ENCODE results near the gene UHRF2.
A peak's percentile ranks its signal among the peaks of the same experiment; 100 is the strongest.
"Not testable (repeated sequence)": the region's sequence is repeated elsewhere in the genome, so short reads cannot be mapped to it uniquely, and the experiment has no call there.

UHRF2 gene

DNA sequence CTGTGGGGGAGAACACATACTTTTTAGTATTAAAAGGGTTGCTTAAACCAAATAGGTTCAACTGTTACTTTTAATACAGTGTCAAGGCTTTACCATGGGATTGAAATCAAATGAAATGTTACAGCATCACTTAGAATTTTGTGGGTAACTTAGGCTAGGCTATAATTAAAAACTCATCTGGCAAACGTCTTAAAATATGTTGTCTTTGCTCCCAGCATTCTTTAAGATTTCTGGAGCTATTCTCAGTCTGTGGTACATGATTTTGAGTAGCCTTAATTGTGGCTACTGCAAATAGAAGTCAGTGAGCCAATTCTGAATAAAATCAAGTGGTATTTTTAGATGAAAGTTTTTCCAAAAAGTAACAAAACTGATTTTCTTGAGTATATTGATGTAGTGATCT, 30.7 kb downstream of the UHRF2 start:
- Histone ChIP-seq H3K4me1 (peaks cover 7% of the 10 kb centered on the region), H3K27me3 (ENCODE audit: low read depth) (no peaks in the 10 kb centered on the region), H3K9me3 (no peaks in the 10 kb centered on the region), H3K4me3 (no peak overlapping the region), H3K36me3 (replicated peaks) (peaks cover 9% of the 10 kb centered on the region)
- in situ Hi-C loops (cut with MboI; ENCODE audit: low sequenced_read_pairs) = no loop called here
- no peak for DNase-seq (ENCODE audit: low spot score in 2 of 2)

DNA sequence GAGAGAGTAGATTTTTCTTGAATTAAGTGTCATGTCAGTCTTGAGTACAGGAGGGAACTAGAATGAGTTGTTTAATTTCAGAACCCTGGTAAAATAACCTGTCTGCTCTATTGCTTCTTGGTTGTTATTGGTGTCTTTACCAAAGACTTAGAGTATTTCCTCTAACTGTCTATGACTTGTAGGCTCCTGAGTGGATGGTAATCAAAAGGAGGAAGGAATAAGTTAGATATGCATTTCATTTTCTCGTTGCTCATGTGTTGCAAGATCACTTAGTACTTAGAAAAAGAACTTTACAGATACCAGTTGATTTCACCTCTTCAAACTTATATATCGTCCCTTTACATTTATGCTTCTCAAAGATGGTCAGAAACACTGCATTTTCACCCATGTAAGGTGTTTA, 31.1 kb downstream of the UHRF2 start:
- H3K27me3 ChIP-seq (ENCODE audit: low read depth) = no peaks in the 10 kb centered on the region
- no peak overlapping the region for H3K4me3 ChIP-seq
- no peak for DNase-seq (ENCODE audit: low spot score in 2 of 2)
- H3K9me3 ChIP-seq = no peaks in the 10 kb centered on the region
- in situ Hi-C loops (cut with MboI; ENCODE audit: low sequenced_read_pairs) = no loop called here
- H3K36me3 ChIP-seq (replicated peaks) = peaks cover 9% of the 10 kb centered on the region
- peaks cover 7% of the 10 kb centered on the region for H3K4me1 ChIP-seq

DNA sequence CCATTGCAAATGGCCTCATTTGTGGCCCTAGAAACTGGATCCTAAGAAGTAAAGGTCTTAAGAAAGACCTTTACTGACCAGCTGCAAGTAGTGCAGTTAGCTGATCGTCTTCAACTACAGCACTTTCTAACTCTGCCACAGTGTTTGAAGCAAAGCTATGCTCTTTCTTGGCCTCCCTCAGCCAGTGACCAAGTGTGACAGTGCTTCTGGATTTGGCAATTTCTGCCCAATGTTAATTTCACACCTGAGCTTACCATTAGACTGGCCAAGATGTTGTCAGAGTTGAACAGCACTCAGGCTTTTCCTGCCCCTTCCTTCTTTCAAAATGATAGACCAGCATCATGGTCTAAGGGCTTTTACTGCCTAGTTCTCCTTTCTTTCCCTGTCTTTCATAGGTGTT, 36.1 kb downstream of the UHRF2 start:
- Histone ChIP-seq H3K4me3 (no peak overlapping the region), H3K4me1 (no peaks in the 10 kb centered on the region; the same call in 1 of the 2 replicates), H3K27me3 (ENCODE audit: low read depth) (no peaks in the 10 kb centered on the region), H3K9me3 (no peaks in the 10 kb centered on the region), H3K36me3 (replicated peaks) (peaks cover 3% of the 10 kb centered on the region)
- in situ Hi-C loops (cut with MboI; ENCODE audit: low sequenced_read_pairs) = no loop called here
- no peak for DNase-seq (ENCODE audit: low spot score in 2 of 2)

DNA sequence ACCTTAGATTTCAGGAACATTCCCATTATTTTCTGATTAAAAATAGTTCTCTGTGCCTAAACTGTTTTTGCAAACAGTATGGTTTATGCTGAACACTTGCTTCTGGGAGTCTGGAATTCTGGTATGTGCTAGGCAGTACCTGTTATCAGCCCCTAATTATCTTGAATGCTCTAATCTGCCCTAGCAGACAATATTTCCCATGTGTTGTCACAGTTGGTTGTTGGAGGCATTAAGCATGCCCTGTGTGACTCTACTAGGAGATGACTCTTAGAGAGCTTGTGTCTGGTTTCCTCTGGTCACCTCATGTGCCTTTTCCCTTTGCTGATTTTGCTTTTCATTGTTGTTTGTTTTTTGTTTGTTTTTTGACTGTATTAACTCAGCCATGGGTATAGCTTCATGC, 36.6 kb downstream of the UHRF2 start:
- H3K36me3 ChIP-seq (replicated peaks) = peaks cover 3% of the 10 kb centered on the region
- no peak for DNase-seq (ENCODE audit: low spot score in 2 of 2)
- no peaks in the 10 kb centered on the region; the same call in 1 of the 2 replicates for H3K4me1 ChIP-seq
- H3K4me3 ChIP-seq = no peak overlapping the region
- in situ Hi-C loops (cut with MboI; ENCODE audit: low sequenced_read_pairs) = no loop called here
- no peaks in the 10 kb centered on the region for H3K9me3 ChIP-seq
- H3K27me3 ChIP-seq (ENCODE audit: low read depth) = no peaks in the 10 kb centered on the region

DNA sequence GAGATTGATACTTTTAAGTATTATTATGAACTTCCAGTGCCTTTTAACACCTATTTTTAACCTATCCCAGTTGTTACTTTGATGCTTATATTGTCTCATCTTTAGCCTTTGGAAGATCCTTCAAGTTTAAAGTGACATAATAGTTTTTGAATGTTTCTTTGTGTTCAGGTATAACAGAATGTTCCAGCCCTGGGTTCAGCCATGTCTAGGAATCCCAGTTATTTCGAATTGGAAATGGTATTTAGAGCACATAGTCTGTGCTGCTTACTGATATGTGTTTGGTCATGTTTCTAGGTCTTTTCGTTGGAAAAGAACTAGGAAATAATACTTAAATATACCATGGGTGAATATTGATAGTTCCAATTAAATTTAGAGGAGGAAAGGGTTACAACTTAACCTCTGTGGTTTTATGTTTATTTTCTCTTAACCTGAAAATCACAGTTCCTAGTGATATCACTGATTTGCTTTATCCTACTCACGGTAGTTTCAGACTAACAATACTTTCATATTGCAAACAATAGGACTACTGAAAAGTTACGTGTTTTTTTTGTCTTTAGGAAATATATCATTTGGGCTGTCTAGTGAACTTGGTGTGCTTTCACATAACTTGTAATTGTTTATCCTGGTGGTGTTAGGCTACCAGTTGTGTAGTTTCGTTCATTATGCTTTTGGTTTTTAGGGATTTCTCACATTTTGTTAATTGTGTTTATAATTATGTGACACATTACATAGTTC, 37.8 kb downstream of the UHRF2 start:
- no peak for DNase-seq (ENCODE audit: low spot score in 2 of 2)
- Histone ChIP-seq H3K27me3 (ENCODE audit: low read depth) (no peaks in the 10 kb centered on the region), H3K4me3 (no peak overlapping the region), H3K4me1 (no peaks in the 10 kb centered on the region; the same call in 1 of the 2 replicates), H3K9me3 (no peaks in the 10 kb centered on the region), H3K36me3 (replicated peaks) (peaks cover 3% of the 10 kb centered on the region)
- in situ Hi-C loops (cut with MboI; ENCODE audit: low sequenced_read_pairs) = no loop called here

DNA sequence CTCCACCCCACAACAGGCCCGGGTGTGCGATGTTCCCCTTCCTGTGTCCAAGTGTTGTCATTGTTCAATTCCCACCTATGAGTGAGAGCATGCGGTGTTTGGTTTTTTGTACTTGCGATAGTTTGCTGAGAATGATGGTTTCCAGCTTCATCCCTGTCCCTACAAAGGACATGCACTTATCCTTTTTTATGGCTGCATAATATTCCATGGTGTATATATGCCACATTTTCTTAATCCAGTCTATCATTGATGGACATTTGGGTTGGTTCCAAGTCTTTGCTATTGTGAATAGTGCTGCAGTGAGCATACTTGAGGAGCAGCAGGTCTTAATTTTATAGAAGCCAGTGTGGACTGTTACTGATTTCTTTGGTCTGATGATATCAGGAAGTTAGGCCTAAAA, 42.3 kb downstream of the UHRF2 start:
- DNase-seq (ENCODE audit: low spot score in 2 of 2); in situ Hi-C loops (cut with MboI; ENCODE audit: low sequenced_read_pairs); H3K36me3 ChIP-seq (replicated peaks); H3K9me3 ChIP-seq; H3K27me3 ChIP-seq (ENCODE audit: low read depth); H3K4me1 ChIP-seq; H3K4me3 ChIP-seq: not testable (repeated sequence)

DNA sequence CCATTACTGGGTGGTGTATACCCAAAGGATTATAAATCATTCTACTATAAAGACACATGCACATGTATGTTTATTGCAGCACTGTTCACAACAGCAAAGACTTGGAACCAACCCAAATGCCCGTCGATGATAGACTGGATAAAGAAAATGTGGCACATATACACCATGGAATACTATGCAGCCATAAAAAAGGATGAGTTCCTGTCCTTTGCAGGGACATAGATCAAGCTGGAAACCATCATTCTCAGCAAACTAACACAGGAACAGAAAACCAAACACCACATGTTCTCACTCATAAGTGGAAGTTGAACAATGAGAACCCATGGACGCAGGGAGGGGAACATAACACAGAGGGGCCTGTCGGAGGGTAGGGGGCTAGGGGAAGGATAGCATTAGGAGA, 45.7 kb downstream of the UHRF2 start:
- DNase-seq (ENCODE audit: low spot score in 2 of 2); in situ Hi-C loops (cut with MboI; ENCODE audit: low sequenced_read_pairs); H3K9me3 ChIP-seq; H3K4me1 ChIP-seq; H3K4me3 ChIP-seq; H3K27me3 ChIP-seq (ENCODE audit: low read depth); H3K36me3 ChIP-seq (replicated peaks): not testable (repeated sequence)

DNA sequence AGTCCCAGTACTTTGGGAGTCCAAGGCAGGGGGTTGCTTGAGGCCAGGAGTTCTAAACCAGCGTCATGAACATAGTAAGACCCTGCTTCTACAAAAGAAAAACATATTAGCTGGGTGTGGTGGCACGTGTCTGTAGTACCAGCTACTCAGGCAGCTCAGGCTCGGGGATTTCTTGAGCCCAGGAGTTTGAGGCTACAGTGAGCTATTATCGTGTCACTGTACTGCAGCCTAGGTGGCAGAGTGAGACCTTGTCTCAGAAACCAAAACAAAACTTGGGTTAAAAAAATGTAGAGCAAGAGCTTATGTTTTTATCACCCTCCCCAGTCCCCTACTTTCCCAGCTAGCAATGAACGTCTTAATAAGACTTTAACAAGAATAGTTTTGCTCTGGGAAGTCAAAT, 46.7 kb downstream of the UHRF2 start:
- Histone ChIP-seq H3K9me3 (no peaks in the 10 kb centered on the region), H3K27me3 (ENCODE audit: low read depth) (no peaks in the 10 kb centered on the region), H3K4me3 (no peak overlapping the region), H3K4me1 (peaks cover 10% of the 10 kb centered on the region), H3K36me3 (replicated peaks) (peaks cover 6% of the 10 kb centered on the region; the same call in 1 of the 2 replicates)
- DNase-seq (ENCODE audit: low spot score in 2 of 2) = no peak
- in situ Hi-C loops (cut with MboI; ENCODE audit: low sequenced_read_pairs) = no loop called here

DNA sequence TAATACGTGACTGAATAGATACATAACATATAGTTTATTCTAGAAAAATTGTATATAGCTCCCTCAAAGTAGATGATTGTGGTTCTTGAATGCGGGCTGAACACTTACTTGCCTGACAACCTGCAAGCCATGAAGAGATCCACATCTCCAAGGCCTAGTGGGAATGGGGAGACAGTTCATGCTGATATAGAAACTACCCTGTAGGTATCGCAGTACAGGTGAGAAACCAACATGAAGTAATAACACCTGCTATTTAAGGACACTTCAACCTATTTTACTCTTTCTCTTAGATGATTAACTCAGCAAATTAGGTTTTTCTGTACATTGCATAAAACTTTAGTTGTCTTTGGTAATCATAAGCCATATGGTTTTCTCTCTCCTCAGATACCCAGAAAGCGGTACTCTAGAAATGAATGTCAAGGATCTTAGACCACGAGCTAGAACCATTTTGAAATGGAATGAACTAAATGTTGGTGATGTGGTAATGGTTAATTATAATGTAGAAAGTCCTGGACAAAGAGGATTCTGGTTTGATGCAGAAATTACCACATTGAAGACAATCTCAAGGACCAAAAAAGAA, 47.3 kb downstream of the UHRF2 start:
- H3K4me1 ChIP-seq = peaks cover 14% of the 10 kb centered on the region
- DNase-seq (ENCODE audit: low spot score in 2 of 2) = no peak
- H3K9me3 ChIP-seq = no peaks in the 10 kb centered on the region
- H3K36me3 ChIP-seq (replicated peaks) = peaks cover 9% of the 10 kb centered on the region; the same call in 1 of the 2 replicates
- no peaks in the 10 kb centered on the region for H3K27me3 ChIP-seq (ENCODE audit: low read depth)
- no peak overlapping the region for H3K4me3 ChIP-seq
- in situ Hi-C loops (cut with MboI; ENCODE audit: low sequenced_read_pairs) = no loop called here

DNA sequence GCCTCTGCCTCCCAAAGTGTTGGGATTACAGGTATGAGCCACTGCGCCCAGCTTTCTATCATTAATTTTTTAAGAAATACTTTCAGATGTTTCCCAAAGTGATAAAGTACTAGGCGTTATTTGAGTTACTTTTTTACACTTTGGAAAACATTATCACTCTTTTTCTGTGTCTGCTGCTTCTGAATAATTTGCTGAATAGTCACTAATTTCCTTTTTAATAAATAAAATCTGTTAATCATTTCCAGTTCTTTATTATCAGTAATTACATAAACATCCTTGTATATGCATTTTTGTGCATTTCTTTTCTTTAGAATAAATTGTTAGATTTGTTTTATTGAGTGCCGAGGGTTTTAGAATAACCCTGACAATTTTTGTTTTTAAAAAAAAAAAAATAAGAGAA, 48.6 kb downstream of the UHRF2 start:
- DNase-seq (ENCODE audit: low spot score in 2 of 2) = no peak
- H3K36me3 ChIP-seq (replicated peaks) = peaks cover 9% of the 10 kb centered on the region; the same call in 1 of the 2 replicates
- peaks cover 17% of the 10 kb centered on the region for H3K4me1 ChIP-seq
- H3K9me3 ChIP-seq = no peaks in the 10 kb centered on the region
- no peaks in the 10 kb centered on the region for H3K27me3 ChIP-seq (ENCODE audit: low read depth)
- H3K4me3 ChIP-seq = no peak overlapping the region
- in situ Hi-C loops (cut with MboI; ENCODE audit: low sequenced_read_pairs) = no loop called here

DNA sequence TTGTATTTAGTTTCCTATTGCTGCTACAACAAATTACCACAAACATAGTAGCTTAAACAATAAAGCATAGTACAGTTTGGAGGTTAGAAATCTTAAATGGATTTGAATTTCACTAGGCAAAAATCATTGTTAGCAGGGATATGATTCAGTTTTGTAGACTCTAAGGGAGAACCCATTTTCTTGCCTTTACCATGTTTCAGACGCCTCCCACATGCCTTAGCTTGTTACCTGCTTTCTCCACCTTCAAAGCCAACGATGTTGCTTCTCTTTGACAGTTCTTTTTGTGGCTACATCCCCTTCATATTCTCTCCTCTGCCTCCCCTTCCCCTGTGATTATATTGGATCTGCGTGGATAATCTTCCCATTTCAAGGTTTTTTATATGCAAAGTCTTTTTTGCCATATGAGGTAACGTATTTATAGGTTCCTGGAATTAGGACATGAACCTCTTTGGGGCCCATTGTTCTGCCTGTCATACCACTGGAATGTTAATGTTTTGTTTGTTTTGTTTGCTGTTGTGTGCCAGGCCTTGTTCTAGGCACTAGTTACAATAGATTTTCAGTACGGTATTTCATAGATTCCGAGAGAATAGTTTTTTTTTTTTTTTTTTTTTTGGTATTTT, 54.1 kb downstream of the UHRF2 start:
- no peak overlapping the region for H3K4me3 ChIP-seq
- H3K4me1 ChIP-seq = peaks cover 31% of the 10 kb centered on the region
- in situ Hi-C loops (cut with MboI; ENCODE audit: low sequenced_read_pairs) = no loop called here
- peaks cover 12% of the 10 kb centered on the region; the same call in 1 of the 2 replicates for H3K36me3 ChIP-seq (replicated peaks)
- H3K27me3 ChIP-seq (ENCODE audit: low read depth) = no peaks in the 10 kb centered on the region
- H3K9me3 ChIP-seq = no peaks in the 10 kb centered on the region
- peak; percentile 68 to 89 for DNase-seq (ENCODE audit: low spot score in 2 of 2)

DNA sequence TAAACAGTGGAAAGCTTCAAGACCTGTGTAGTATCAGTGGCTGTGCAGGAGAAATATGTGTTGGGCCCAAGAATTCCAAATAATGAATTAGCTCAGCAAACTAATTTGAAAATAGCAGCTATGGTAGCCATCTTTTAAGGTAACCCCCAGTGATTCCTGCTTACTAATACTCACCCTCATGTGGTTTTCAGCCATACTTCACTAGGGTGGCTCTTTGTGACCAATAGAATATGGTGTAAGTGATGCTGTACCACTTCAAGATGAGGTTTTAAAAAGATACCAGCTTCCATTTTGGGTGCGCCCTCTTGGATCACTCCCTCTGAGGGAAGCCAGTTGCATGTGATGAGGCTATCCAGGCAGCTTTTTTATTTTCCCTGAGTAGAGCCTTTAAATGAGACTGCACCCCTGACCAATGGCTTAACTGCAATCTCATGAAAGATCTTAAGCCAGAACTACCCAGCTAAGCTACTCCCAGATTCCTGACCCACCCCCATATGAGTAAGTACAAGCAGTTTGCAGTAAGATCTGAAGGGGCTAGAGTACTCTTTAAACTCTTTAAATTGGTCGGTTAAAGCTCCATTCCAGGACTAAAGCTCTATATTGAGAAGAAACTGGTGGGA, 58.3 kb downstream of the UHRF2 start:
- H3K9me3 ChIP-seq = no peaks in the 10 kb centered on the region
- no peaks in the 10 kb centered on the region for H3K27me3 ChIP-seq (ENCODE audit: low read depth)
- in situ Hi-C loops (cut with MboI; ENCODE audit: low sequenced_read_pairs) = no loop called here
- no peak overlapping the region for H3K4me3 ChIP-seq
- DNase-seq (ENCODE audit: low spot score in 2 of 2) = no peak
- peaks cover 13% of the 10 kb centered on the region for H3K36me3 ChIP-seq (replicated peaks)
- H3K4me1 ChIP-seq = peaks cover 21% of the 10 kb centered on the region

DNA sequence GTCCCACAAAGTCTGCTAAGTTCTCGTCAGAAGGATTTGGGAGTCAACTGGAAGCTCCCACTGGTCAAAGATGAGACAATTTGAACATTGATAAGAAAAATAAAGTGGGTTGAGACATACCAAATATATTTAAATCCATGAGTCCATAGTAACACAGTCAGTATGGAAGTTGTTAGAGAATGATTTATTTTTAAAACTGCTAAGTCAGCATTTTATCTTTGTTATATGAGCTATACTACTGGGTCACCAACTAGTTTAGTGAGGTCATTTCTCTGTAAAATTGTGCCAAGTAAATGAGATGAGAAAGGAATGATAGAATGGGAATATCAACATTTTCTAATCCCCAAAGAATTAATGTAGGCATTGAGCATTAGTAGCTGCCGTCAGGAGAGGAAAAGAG, 60.2 kb downstream of the UHRF2 start:
- H3K4me3 ChIP-seq = no peak overlapping the region
- in situ Hi-C loops (cut with MboI; ENCODE audit: low sequenced_read_pairs) = no loop called here
- H3K9me3 ChIP-seq = no peaks in the 10 kb centered on the region
- no peaks in the 10 kb centered on the region for H3K27me3 ChIP-seq (ENCODE audit: low read depth)
- no peak for DNase-seq (ENCODE audit: low spot score in 2 of 2)
- H3K36me3 ChIP-seq (replicated peaks) = peaks cover 18% of the 10 kb centered on the region
- peaks cover 6% of the 10 kb centered on the region; the same call in 1 of the 2 replicates for H3K4me1 ChIP-seq

DNA sequence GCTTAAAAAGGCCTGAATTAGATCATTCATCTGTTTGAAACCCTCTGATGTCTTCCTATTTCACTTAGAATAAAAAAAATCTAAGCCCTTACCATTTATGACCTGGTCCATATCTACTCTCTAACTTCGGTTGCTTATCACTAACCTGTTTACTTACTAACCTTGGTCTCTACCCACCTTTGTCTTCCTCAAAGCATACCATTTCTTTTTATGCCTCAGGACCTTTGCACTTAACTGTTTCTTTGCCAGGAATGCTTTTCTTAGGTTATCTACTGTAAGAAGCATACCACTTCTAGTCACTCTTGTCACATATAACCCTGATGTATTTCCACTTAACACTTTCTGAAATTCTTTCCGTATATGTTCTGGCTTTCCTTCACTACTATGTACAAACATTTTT, 67.0 kb downstream of the UHRF2 start:
- H3K27me3 ChIP-seq (ENCODE audit: low read depth) = no peaks in the 10 kb centered on the region
- DNase-seq (ENCODE audit: low spot score in 2 of 2) = no peak
- H3K9me3 ChIP-seq = no peaks in the 10 kb centered on the region
- H3K4me1 ChIP-seq = no peaks in the 10 kb centered on the region
- H3K36me3 ChIP-seq (replicated peaks) = peaks cover 63% of the 10 kb centered on the region
- in situ Hi-C loops (cut with MboI; ENCODE audit: low sequenced_read_pairs) = no loop called here
- H3K4me3 ChIP-seq = no peak overlapping the region

All from HAP-1 (cell line).